KG1 (cell line): ENCODE results near the gene SKIL.

Source experiments
- DNase-seq: peaks from one replicate; lab custom pipeline; 2025; lab: John Stamatoyannopoulos, UW

Gene SKIL

GRCh38 chr3:170437696-170438407, 80.3 kb downstream of the SKIL start:
- DNase-seq = no peak

GRCh38 chr3:170438836-170439235, 81.3 kb downstream of the SKIL start:
- DNase-seq = no peak

- no peak for DNase-seq
Observed at GRCh38 chr3:170440344-170440743, 82.8 kb downstream of the SKIL start.

GRCh38 chr3:170441412-170441811, 83.9 kb downstream of the SKIL start:
- no peak for DNase-seq

GRCh38 chr3:170442947-170443346, 85.4 kb downstream of the SKIL start:
- DNase-seq = no peak

- no peak for DNase-seq
Observed at GRCh38 chr3:170443457-170443856, 85.9 kb downstream of the SKIL start.
